HepG2 (cell line): ENCODE measurements around the gene CPNE5. TPM values are rescaled to one million over a fixed set of nuclear protein-coding genes. Genes with fewer than 3 reads are reported as not detected.

Experiments
- AHDC1 ChIP-seq: sonication (generic); formaldehyde crosslinking; IDR thresholded peaks from 2 replicates; pipeline ENCODE4 v1.5.1; 2020; ENCODE audit warnings: mild to moderate bottlenecking, missing genetic modification reagents, borderline replicate concordance
- CREM ChIP-seq, 2 experiments: sonication (generic) in 1 of 2; formaldehyde crosslinking in 1 of 2; IDR thresholded peaks; 2 replicates each; pipeline versions ENCODE4 v1.4.0 to v1.6.1; 2016 to 2020; ENCODE audit warnings: antibody characterized with exemption in 1 of 2, mild to moderate bottlenecking in 1 of 2, missing genetic modification reagents in 1 of 2
- ETV6 ChIP-seq: sonication (generic); formaldehyde crosslinking; conservative IDR thresholded peaks from 2 replicates; pipeline ENCODE4 v1.4.0; 2020; ENCODE audit warnings: missing genetic modification reagents
- HNF4A ChIP-seq: sonication (generic); formaldehyde crosslinking; IDR thresholded peaks from 2 replicates; pipeline ENCODE4 v1.4.0; 2020; ENCODE audit warnings: missing genetic modification reagents
- KMT2B ChIP-seq: IDR thresholded peaks from 2 replicates; pipeline ENCODE4 v1.6.1; 2016; ENCODE audit warnings: missing genetic modification reagents, missing compliant biosample characterization
- REPIN1 ChIP-seq: sonication (generic); formaldehyde crosslinking; IDR thresholded peaks from 2 replicates; pipeline ENCODE4 v1.8.0; 2022; ENCODE audit warnings: missing genetic modification reagents, low read depth, mild to moderate bottlenecking, borderline replicate concordance
- SOX6 ChIP-seq, 2 experiments: fragments of 450-650 bp in 1 of 2; sonication (generic) in 1 of 2; formaldehyde crosslinking in 1 of 2; IDR thresholded peaks; 2 replicates each; pipeline versions ENCODE4 v1.4.0 to v1.6.1; 2017 to 2020; ENCODE audit warnings: antibody characterized with exemption in 1 of 2, mild to moderate bottlenecking in 1 of 2, missing genetic modification reagents in 1 of 2
- THAP9 ChIP-seq: sonication (generic); formaldehyde crosslinking; IDR thresholded peaks from 2 replicates; pipeline ENCODE4; 2020; ENCODE audit warnings: missing genetic modification reagents, mild to moderate bottlenecking, borderline replicate concordance
- TMF1 ChIP-seq: sonication (generic); formaldehyde crosslinking; IDR thresholded peaks from 2 replicates; pipeline ENCODE4 v1.8.1; 2022; ENCODE audit warnings: low read depth, missing genetic modification reagents
- ZBTB21 ChIP-seq: sonication (generic); formaldehyde crosslinking; IDR thresholded peaks from 2 replicates; pipeline ENCODE4 v1.4.0; 2020; ENCODE audit warnings: missing genetic modification reagents
- ZFYVE20 ChIP-seq: sonication (generic); formaldehyde crosslinking; IDR thresholded peaks from 2 replicates; pipeline ENCODE4 v1.8.0; 2023; ENCODE audit warnings: low read depth, mild to moderate bottlenecking, moderate library complexity, missing genetic modification reagents, borderline replicate concordance
- ZMYM4 ChIP-seq: sonication (generic); formaldehyde crosslinking; IDR thresholded peaks from 2 replicates; pipeline ENCODE4 v1.8.1; 2023; ENCODE audit warnings: mild to moderate bottlenecking, missing genetic modification reagents
- ZNF275 ChIP-seq: sonication (generic); formaldehyde crosslinking; IDR thresholded peaks from 2 replicates; pipeline ENCODE4 v1.8.0; 2022; ENCODE audit warnings: missing genetic modification reagents, mild to moderate bottlenecking, inconsistent platforms, borderline replicate concordance
- ZNF326 ChIP-seq: sonication (generic); formaldehyde crosslinking; IDR thresholded peaks from 2 replicates; pipeline ENCODE4 v1.4.0; 2020; ENCODE audit warnings: missing genetic modification reagents, borderline replicate concordance
- ZNF788 ChIP-seq: sonication (generic); formaldehyde crosslinking; IDR thresholded peaks from 2 replicates; pipeline ENCODE4 v1.5.0; 2020; ENCODE audit warnings: mild to moderate bottlenecking, missing genetic modification reagents, borderline replicate concordance
- polyA plus RNA-seq, 8 experiments: library from polyadenylated mRNA; depleted of rRNA in 3 of 8; stranded (reverse) in 7 of 8; unstranded in 1 of 8; fragments of >200 nt; fragmentation: Illumina TruSeq in 4 of 8; extraction: Trizol in 4 of 8; gene quantifications; 2 replicates each; pipeline versions ENCODE4 v1.2.1 to v1.2.3, GENCODE V29; 2011 to 2016; ENCODE audit warnings: low read depth in 4 of 8, missing spikeins in 1 of 8, mixed read lengths in 1 of 8; ENCODE audit not compliant: insufficient read depth in 1 of 8
- total RNA-seq, 5 experiments: library from RNA; depleted of rRNA; stranded (reverse); fragments of >200 nt; fragmentation: Illumina TruSeq; extraction: Trizol; gene quantifications; 2 replicates each; pipeline ENCODE4 v1.2.3, GENCODE V29; 2016; ENCODE audit warnings: low read depth in 1 of 5
- TF ChIP-seq, protein P1 (sequence below): sonication (generic); formaldehyde crosslinking; conservative IDR thresholded peaks from 2 replicates; pipeline ENCODE4 v1.4.0; 2020; ENCODE audit warnings: missing genetic modification reagents

Gene CPNE5
- total and polyA plus RNA-seq, 2 of the 13 experiments (the other 11 are each of a cell fraction or from before 2014, with no cell fraction given), result 0.16 TPM; not detected in 1

DNA sequence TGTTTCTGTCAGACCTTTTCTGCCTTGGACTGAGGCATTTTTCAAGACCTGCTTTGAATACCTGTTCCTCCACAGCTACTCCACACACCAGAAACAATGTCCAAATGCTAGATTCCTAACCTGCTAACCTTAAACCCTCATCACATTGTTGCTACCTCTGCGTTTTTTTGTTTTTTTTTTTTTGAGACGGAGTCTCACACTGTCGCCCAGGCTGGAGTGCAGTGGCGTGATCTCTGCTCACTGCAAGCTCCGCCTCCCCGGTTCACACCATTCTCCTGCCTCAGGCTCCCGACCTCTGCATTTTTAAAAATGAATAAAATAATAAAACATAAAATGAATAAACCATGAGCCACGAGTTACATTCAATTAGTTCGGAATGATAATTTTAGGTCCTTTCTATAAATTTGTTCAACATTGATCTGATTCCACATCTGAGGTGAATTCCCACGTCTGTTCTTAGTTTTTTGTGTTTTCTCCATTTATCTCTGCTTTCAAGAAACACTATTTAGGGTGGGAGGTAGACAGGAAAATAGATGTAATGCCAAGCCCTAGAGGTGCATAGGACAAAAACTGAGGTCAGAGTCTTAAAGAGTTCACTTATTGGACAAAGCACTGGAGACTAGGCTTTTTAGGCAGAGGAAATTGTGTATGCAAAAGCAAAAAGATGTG is 47.8 kb upstream of the CPNE5 start (continued):
- no peak for TF ChIP-seq ZNF275
- no peak for TF ChIP-seq CREM (IDR thresholded peaks at IDR 0.05)
- no peak for TF ChIP-seq CREM (CRISPR knock-in tag; IDR thresholded peaks at IDR 0.05)
- no peak for TF ChIP-seq TMF1 (CRISPR knock-in tag)
- TF ChIP-seq ZFYVE20, result no peak
- TF ChIP-seq, protein P1, sequence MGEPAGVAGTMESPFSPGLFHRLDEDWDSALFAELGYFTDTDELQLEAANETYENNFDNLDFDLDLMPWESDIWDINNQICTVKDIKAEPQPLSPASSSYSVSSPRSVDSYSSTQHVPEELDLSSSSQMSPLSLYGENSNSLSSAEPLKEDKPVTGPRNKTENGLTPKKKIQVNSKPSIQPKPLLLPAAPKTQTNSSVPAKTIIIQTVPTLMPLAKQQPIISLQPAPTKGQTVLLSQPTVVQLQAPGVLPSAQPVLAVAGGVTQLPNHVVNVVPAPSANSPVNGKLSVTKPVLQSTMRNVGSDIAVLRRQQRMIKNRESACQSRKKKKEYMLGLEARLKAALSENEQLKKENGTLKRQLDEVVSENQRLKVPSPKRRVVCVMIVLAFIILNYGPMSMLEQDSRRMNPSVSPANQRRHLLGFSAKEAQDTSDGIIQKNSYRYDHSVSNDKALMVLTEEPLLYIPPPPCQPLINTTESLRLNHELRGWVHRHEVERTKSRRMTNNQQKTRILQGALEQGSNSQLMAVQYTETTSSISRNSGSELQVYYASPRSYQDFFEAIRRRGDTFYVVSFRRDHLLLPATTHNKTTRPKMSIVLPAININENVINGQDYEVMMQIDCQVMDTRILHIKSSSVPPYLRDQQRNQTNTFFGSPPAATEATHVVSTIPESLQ (CRISPR knock-in tag), result no peak
- peak; percentile 23; the same call in 1 of the 2 replicates for TF ChIP-seq KMT2B (CRISPR knock-in tag)
- TF ChIP-seq THAP9 (CRISPR knock-in tag), result no peak
- no peak for TF ChIP-seq REPIN1 (CRISPR knock-in tag)
- no peak for TF ChIP-seq ZBTB21 (CRISPR knock-in tag)
- 0 out of 2 replicates have a peak, but pooled peaks have one; percentile 10 for TF ChIP-seq HNF4A (CRISPR knock-in tag)
- no peak for TF ChIP-seq ZNF788 (CRISPR knock-in tag)
- TF ChIP-seq SOX6 (IDR thresholded peaks at IDR 0.05), result no peak
- peak; percentile 28; the same call in 1 of the 2 replicates for TF ChIP-seq SOX6 (CRISPR knock-in tag; IDR thresholded peaks at IDR 0.05)
- TF ChIP-seq ZMYM4 (CRISPR knock-in tag), result peak; percentile 27; the same call in 1 of the 2 replicates
- TF ChIP-seq ZNF326 (CRISPR knock-in tag), result no peak
- TF ChIP-seq AHDC1 (CRISPR knock-in tag), result no peak
- TF ChIP-seq ETV6 (CRISPR knock-in tag), result no peak
